K562 (cell line): ENCODE measurements around the gene UBE2Q1. TPM values are rescaled to one million over a fixed set of nuclear protein-coding genes. Genes with fewer than 3 reads are reported as not detected.

ENCODE experiments used
- ARID2 ChIP-seq: fragments of 450-650 bp; IDR thresholded peaks from 2 replicates; pipeline ENCODE4 v1.6.1; 2017; ENCODE audit warnings: antibody characterized with exemption, mild to moderate bottlenecking
- HMBOX1 ChIP-seq: sonication (generic); IDR thresholded peaks from 2 replicates; pipeline ENCODE4 v1.6.1; 2016
- IFI16 ChIP-seq: fragments of 250-450 bp; sonication (Bioruptor Pico); IDR thresholded peaks from 2 replicates; pipeline ENCODE4 v2.1.2; 2022; ENCODE audit warnings: mild to moderate bottlenecking, inconsistent platforms
- IRF1 ChIP-seq: sonication (generic); formaldehyde crosslinking; IDR thresholded peaks from 2 replicates; pipeline ENCODE4 v1.8.0; 2022; ENCODE audit warnings: missing genetic modification reagents, mild to moderate bottlenecking, borderline replicate concordance
- IRF9 ChIP-seq: fragments of 450-650 bp; IDR thresholded peaks from 2 replicates; pipeline ENCODE4 v1.6.1; 2016; ENCODE audit warnings: missing biosample characterization, missing genetic modification characterization
- MCM7 ChIP-seq, 2 experiments: fragments of 450-650 bp; IDR thresholded peaks; 2 replicates each; pipeline ENCODE4 v1.6.1; 2016 to 2018
- MGA ChIP-seq: fragments of 450-650 bp; IDR thresholded peaks from 2 replicates; pipeline ENCODE4 v1.6.1; 2016; ENCODE audit warnings: mild to moderate bottlenecking, moderate library complexity
- USF2 ChIP-seq: sonication (generic); formaldehyde crosslinking; IDR thresholded peaks from 2 replicates; pipeline ENCODE4 v1.5.0; 2020; ENCODE audit warnings: missing genetic modification reagents
- ZBTB1 ChIP-seq: sonication (generic); formaldehyde crosslinking; IDR thresholded peaks from 2 replicates; pipeline ENCODE4 v1.8.1; 2023; ENCODE audit warnings: missing genetic modification reagents, low read depth, mild to moderate bottlenecking, borderline replicate concordance
- ZNF12 ChIP-seq: sonication (generic); formaldehyde crosslinking; IDR thresholded peaks from 2 replicates; pipeline ENCODE4 v1.4.0; 2020; ENCODE audit warnings: mild to moderate bottlenecking, missing genetic modification reagents
- ZNF140 ChIP-seq: fragments of 250-450 bp; sonication (Bioruptor Pico); IDR thresholded peaks from 2 replicates; pipeline ENCODE4 v1.8.0; 2021; ENCODE audit warnings: moderate library complexity, mild to moderate bottlenecking, inconsistent platforms
- polyA plus RNA-seq, 8 experiments: library from polyadenylated mRNA; depleted of rRNA in 4 of 8; stranded (reverse) in 5 of 8; unstranded in 3 of 8; fragments of >200 nt; fragmentation: Nextera tagmentation in 2 of 8; fragmentation: Illumina TruSeq in 1 of 8; extraction: Ambion mirVana in 2 of 8; extraction: Trizol in 1 of 8; gene quantifications; 2 replicates each; pipeline versions ENCODE4 v1.2.1 to v1.2.3, GENCODE V29; 2011 to 2014; ENCODE audit warnings: inconsistent platforms in 1 of 8, missing spikeins in 1 of 8
- total RNA-seq, 7 experiments: library from RNA; depleted of rRNA in 6 of 7; stranded (reverse); fragments of >200 nt in 6 of 7; fragmentation: Illumina TruSeq in 2 of 7; extraction: Trizol in 2 of 7; gene quantifications; 2 replicates each; pipeline versions ENCODE4 v1.2.1 to v1.2.3, GENCODE V29; 2011 to 2021; ENCODE audit warnings: low replicate concordance in 1 of 7

Gene UBE2Q1
- total and polyA plus RNA-seq, 9 of the 15 experiments (the other 6 are each of a cell fraction or from before 2014, with no cell fraction given): 8.0 to 58.8 (median 27.6) TPM

GRCh38 chr1:154558720-154559465, 431 bp upstream of the UBE2Q1 start (continued):
- TF ChIP-seq MGA: peak; percentile 100
- TF ChIP-seq ZNF140 (CRISPR knock-in tag): no peak
- TF ChIP-seq IFI16 (CRISPR knock-in tag): no peak
- 0 out of 2 replicates have a peak, but pooled peaks have one; percentile 21 for TF ChIP-seq IRF9
- no peak for TF ChIP-seq MCM7 (IDR thresholded peaks at IDR 0.05)
- peak; percentile 88; the same call in 1 of the 2 replicates for TF ChIP-seq IRF1 (CRISPR knock-in tag)
- no peak for TF ChIP-seq ARID2
- peak; percentile 97 for TF ChIP-seq USF2 (CRISPR knock-in tag)
- no peak for TF ChIP-seq HMBOX1
- 0 out of 2 replicates have a peak, but pooled peaks have one; percentile 41 for TF ChIP-seq ZNF12 (CRISPR knock-in tag)
- TF ChIP-seq ZBTB1: peak; percentile 62; the same call in 1 of the 2 replicates
